CD4-positive, alpha-beta T cell (primary cell): ENCODE data around the gene PDGFC. TPM values are rescaled to one million over a fixed set of nuclear protein-coding genes. Genes with fewer than 3 reads are reported as not detected.

ENCODE experiments used
- ATAC-seq: fragments of 200-7000 bp; cut with Tn5 transposase; one replicate; pipeline ENCODE4 v1.10.0; 2022; ENCODE audit warnings: mild to moderate bottlenecking; ENCODE audit not compliant: poor library complexity
- CTCF ChIA-PET: fragments of 350-600 bp; sonication (Branson Sonifier 250); formaldehyde crosslinking; loops from one replicate; lab custom pipeline; 2021; ENCODE audit warnings: antibody characterized with exemption, inconsistent platforms; lab: Charles Lee
- POLR2A ChIA-PET: fragments of 350-600 bp; sonication (Branson Sonifier 250); formaldehyde crosslinking; loops from one replicate; lab custom pipeline; 2021; ENCODE audit warnings: antibody characterized with exemption, inconsistent platforms; lab: Charles Lee
- DNase-seq, 14 experiments: peaks; one replicate each; pipeline ENCODE4 v3.0.0-alpha.2; 2013 to 2020; ENCODE audit warnings: mixed read lengths in 2 of 14
- H3K27ac ChIP-seq, 2 donors: one replicate each; pipeline versions ENCODE4 v1.5.1 to v1.7.0; 2013; ENCODE audit warnings: low read length in 2 of 2, low read depth in 1 of 2, mild to moderate bottlenecking in 1 of 2
- H3K27me3 ChIP-seq, 2 experiments: 1 replicate in 1 of 2; 2 replicates in 1 of 2; pipeline versions ENCODE4 v1.6.1 to v1.7.0; 2013; ENCODE audit warnings: low read length in 2 of 2, control low read depth in 1 of 2, mild to moderate bottlenecking in 1 of 2, moderate library complexity in 1 of 2; ENCODE audit not compliant: insufficient read depth in 2 of 2, control insufficient read depth in 1 of 2
- H3K36me3 ChIP-seq: one replicate; pipeline ENCODE4 v1.6.1; 2013; ENCODE audit warnings: low read length, control low read depth; ENCODE audit not compliant: insufficient read depth
- H3K4me1 ChIP-seq: one replicate; pipeline ENCODE4 v1.6.1; 2013; ENCODE audit warnings: low read length, control low read depth; ENCODE audit not compliant: insufficient read depth
- H3K4me3 ChIP-seq: one replicate; pipeline ENCODE4 v1.5.1; 2013; ENCODE audit warnings: mild to moderate bottlenecking, low read length, moderate library complexity
- H3K9me3 ChIP-seq, 2 experiments: 1 replicate in 1 of 2; 2 replicates in 1 of 2; pipeline versions ENCODE4 v1.6.1 to v1.7.0; 2013; ENCODE audit warnings: low read length in 2 of 2, mild to moderate bottlenecking in 2 of 2, control low read depth in 1 of 2, moderate library complexity in 1 of 2; ENCODE audit not compliant: control insufficient read depth in 1 of 2, insufficient read depth in 1 of 2
- H3K27ac Mint-ChIP-seq: one replicate; pipeline ENCODE4 v1.8.0; 2020; ENCODE audit warnings: mixed read lengths
- H3K27me3 Mint-ChIP-seq: one replicate; pipeline ENCODE4 v1.8.0; 2021; ENCODE audit warnings: mixed read lengths
- H3K36me3 Mint-ChIP-seq: one replicate; pipeline ENCODE4 v1.8.0; 2021; ENCODE audit warnings: low read depth, mixed read lengths
- H3K4me1 Mint-ChIP-seq: one replicate; pipeline ENCODE4 v1.8.0; 2021; ENCODE audit warnings: low read depth, mixed read lengths
- H3K4me3 Mint-ChIP-seq: one replicate; pipeline ENCODE4 v1.8.0; 2020; ENCODE audit warnings: mild to moderate bottlenecking, mixed read lengths
- H3K9me3 Mint-ChIP-seq: one replicate; pipeline ENCODE4 v1.8.0; 2020; ENCODE audit warnings: mixed read lengths
- intact Hi-C, 2 experiments: fragments of 100-400 bp; cut with DNase I in 1 of 2; cut with micrococcal nuclease in 1 of 2; formaldehyde crosslinking; loops; one replicate each; pipeline versions ENCODE4 v1.15.1 to v1.9.0; 2023 to 2025; cut with DNase I, micrococcal nuclease
- total RNA-seq, 174 experiments: library from RNA in 2 of 174; stranded (reverse) in 2 of 174; gene quantifications; one replicate each; pipeline ENCODE4 v1.2.3 and lab custom pipeline; 2021 to 2026
- TF ChIP-seq, protein P1 (sequence below): fragments of 200-600 bp; IDR thresholded peaks from one replicate; pipeline ENCODE4 v1.8.0; 2022; ENCODE audit warnings: antibody characterized with exemption, mild to moderate bottlenecking

The PDGFC gene
- total RNA-seq, 2 experiments from 2014 or later = not detected

- ChIA-PET CTCF (no interaction called here), POLR2A (no interaction called here)
- TF ChIP-seq, protein P1, sequence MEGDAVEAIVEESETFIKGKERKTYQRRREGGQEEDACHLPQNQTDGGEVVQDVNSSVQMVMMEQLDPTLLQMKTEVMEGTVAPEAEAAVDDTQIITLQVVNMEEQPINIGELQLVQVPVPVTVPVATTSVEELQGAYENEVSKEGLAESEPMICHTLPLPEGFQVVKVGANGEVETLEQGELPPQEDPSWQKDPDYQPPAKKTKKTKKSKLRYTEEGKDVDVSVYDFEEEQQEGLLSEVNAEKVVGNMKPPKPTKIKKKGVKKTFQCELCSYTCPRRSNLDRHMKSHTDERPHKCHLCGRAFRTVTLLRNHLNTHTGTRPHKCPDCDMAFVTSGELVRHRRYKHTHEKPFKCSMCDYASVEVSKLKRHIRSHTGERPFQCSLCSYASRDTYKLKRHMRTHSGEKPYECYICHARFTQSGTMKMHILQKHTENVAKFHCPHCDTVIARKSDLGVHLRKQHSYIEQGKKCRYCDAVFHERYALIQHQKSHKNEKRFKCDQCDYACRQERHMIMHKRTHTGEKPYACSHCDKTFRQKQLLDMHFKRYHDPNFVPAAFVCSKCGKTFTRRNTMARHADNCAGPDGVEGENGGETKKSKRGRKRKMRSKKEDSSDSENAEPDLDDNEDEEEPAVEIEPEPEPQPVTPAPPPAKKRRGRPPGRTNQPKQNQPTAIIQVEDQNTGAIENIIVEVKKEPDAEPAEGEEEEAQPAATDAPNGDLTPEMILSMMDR = no peak
- Mint-ChIP-seq H3K27me3 (no peaks in the 10 kb centered on the region), H3K36me3 (no peaks in the 10 kb centered on the region), H3K9me3 (peaks cover 3% of the 10 kb centered on the region), H3K27ac (no peak overlapping the region), H3K4me1 (no peaks in the 10 kb centered on the region), H3K4me3 (no peak overlapping the region)
- DNase-seq (no peak), ATAC-seq (no peak)
- Histone ChIP-seq H3K36me3 (no peaks in the 10 kb centered on the region), H3K27me3 (no peaks in the 10 kb centered on the region), H3K9me3 (no peaks in the 10 kb centered on the region), H3K27ac (no peak overlapping the region), H3K4me3 (no peak overlapping the region), H3K4me1 (no peaks in the 10 kb centered on the region)
- intact Hi-C loops = no loop called here
Measured at GRCh38 chr4:156778093-156778492, 193.5 kb downstream of the PDGFC start.

DNA sequence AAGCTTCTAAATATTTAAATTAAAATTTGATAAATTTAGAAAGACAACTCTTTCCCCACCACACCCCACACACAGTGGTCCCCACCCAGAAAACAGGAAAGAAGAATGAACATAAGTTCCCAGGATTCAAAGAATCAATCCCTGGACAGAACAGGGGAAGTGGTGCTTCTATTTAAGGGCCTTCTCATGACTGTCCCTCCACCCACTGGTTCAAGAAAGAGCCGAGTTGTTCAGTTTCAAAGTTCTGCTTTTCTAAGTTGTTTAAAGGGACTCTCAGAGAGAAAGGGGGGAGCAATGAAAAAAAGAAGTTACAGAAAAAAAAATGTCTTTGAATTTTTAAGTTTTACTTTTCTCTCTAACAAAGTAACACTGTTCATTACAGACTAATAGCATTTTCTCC lies 195.8 kb downstream of the PDGFC start:
- Mint-ChIP-seq H3K4me1 (no peaks in the 10 kb centered on the region), H3K4me3 (no peak overlapping the region), H3K27me3 (no peaks in the 10 kb centered on the region), H3K27ac (no peak overlapping the region), H3K9me3 (peaks cover 3% of the 10 kb centered on the region), H3K36me3 (no peaks in the 10 kb centered on the region)
- POLR2A ChIA-PET = no interaction called here
- DNase-seq (peak in 1 of 14 experiments; percentile 5), ATAC-seq (no peak)
- H3K27ac ChIP-seq = no peak overlapping the region
- H3K9me3 ChIP-seq = no peaks in the 10 kb centered on the region
- TF ChIP-seq, protein P1 = no peak
- intact Hi-C loops = no loop called here
- H3K27me3 ChIP-seq = no peaks in the 10 kb centered on the region
- no peaks in the 10 kb centered on the region for H3K36me3 ChIP-seq
- CTCF ChIA-PET = interaction anchor here (0.6 kb wide), 1 partner anchor 798 kb away, joined by 3 read pairs; no protein-coding TSS in a partner anchor
- H3K4me3 ChIP-seq = no peak overlapping the region
- no peaks in the 10 kb centered on the region for H3K4me1 ChIP-seq

DNA sequence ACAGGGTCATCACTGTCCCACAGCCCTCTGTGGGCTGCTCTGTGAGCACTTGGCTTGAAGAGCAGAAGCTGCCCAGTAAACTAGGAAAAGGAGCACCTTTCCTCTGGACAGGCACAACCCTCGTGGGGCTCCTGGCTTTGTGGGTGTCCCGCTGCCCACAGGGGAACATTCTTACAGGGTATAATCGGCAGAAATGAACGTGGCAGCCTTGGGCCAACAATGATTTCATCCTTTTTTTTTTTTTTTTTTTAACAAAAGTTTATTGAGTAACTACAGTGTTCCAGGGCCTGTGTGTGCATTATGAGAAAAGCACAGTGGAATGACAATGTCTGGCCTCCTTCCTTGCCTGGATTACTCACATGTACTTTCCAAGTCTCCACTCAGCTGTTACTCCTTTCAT lies 197.2 kb downstream of the PDGFC start:
- Histone ChIP-seq H3K9me3 (no peaks in the 10 kb centered on the region), H3K4me1 (no peaks in the 10 kb centered on the region), H3K36me3 (no peaks in the 10 kb centered on the region), H3K4me3 (no peak overlapping the region), H3K27me3 (no peaks in the 10 kb centered on the region), H3K27ac (no peak overlapping the region)
- peaks cover 3% of the 10 kb centered on the region for H3K9me3 Mint-ChIP-seq
- H3K27ac Mint-ChIP-seq = no peak overlapping the region
- no peaks in the 10 kb centered on the region for H3K27me3 Mint-ChIP-seq
- H3K36me3 Mint-ChIP-seq = no peaks in the 10 kb centered on the region
- H3K4me3 Mint-ChIP-seq = no peak overlapping the region
- POLR2A ChIA-PET = no interaction called here
- TF ChIP-seq, protein P1 = no peak
- no peak for ATAC-seq
- no peaks in the 10 kb centered on the region for H3K4me1 Mint-ChIP-seq
- CTCF ChIA-PET = no interaction called here
- no peak for DNase-seq
- intact Hi-C loops = no loop called here
